Central memory CD8-positive, alpha-beta T cell (primary cell): Measurements from ENCODE around the gene TNNT2.

ENCODE experiments used
- ATAC-seq: fragments of 150-1000 bp; cut with Tn5 transposase; replicated peaks from 2 replicates; pipeline ENCODE4 v1.10.0; 2022; ENCODE audit warnings: mild to moderate bottlenecking, moderate FRiP score, moderate number of reproducible peaks; ENCODE audit not compliant: poor library complexity, severe bottlenecking; ENCODE audit errors: extremely low read depth
- DNase-seq, 2 donors: peaks; one replicate each; pipeline ENCODE4 v3.0.0; 2021; ENCODE audit warnings: low spot score in 2 of 2
- H3K27ac Mint-ChIP-seq: one replicate; pipeline ENCODE4 v1.8.0; 2022; ENCODE audit warnings: low read depth, mild to moderate bottlenecking, moderate library complexity, mixed read lengths
- H3K27me3 Mint-ChIP-seq: one replicate; pipeline ENCODE4 v1.8.0; 2022; ENCODE audit warnings: mixed read lengths
- H3K36me3 Mint-ChIP-seq: one replicate; pipeline ENCODE4 v1.8.0; 2022; ENCODE audit warnings: mild to moderate bottlenecking, moderate library complexity, mixed read lengths; ENCODE audit not compliant: insufficient read depth
- H3K4me1 Mint-ChIP-seq: one replicate; pipeline ENCODE4 v1.8.0; 2022; ENCODE audit warnings: mixed read lengths
- H3K4me3 Mint-ChIP-seq: one replicate; pipeline ENCODE4 v1.8.0; 2022; ENCODE audit warnings: mild to moderate bottlenecking, moderate library complexity, mixed read lengths
- H3K9me3 Mint-ChIP-seq: one replicate; pipeline ENCODE4 v1.8.0; 2022; ENCODE audit warnings: mixed read lengths

The TNNT2 gene

GRCh38 chr1:201357211-201357610, 20.3 kb downstream of the TNNT2 start:
- Mint-ChIP-seq H3K27ac (no peak overlapping the region), H3K9me3 (no peaks in the 10 kb centered on the region), H3K4me1 (no peaks in the 10 kb centered on the region), H3K4me3 (no peak overlapping the region), H3K36me3 (no peaks in the 10 kb centered on the region), H3K27me3 (peaks cover 58% of the 10 kb centered on the region)
- no peak for ATAC-seq
- DNase-seq: no peak

- H3K4me3 Mint-ChIP-seq: no peak overlapping the region
- no peak overlapping the region for H3K27ac Mint-ChIP-seq
- ATAC-seq (no peak), DNase-seq (no peak)
- H3K9me3 Mint-ChIP-seq: no peaks in the 10 kb centered on the region
- peaks cover 57% of the 10 kb centered on the region for H3K27me3 Mint-ChIP-seq
- H3K36me3 Mint-ChIP-seq: no peaks in the 10 kb centered on the region
- no peaks in the 10 kb centered on the region for H3K4me1 Mint-ChIP-seq
Observed at GRCh38 chr1:201356701-201357100, 20.8 kb downstream of the TNNT2 start.

- no peak for DNase-seq
- Mint-ChIP-seq H3K9me3 (no peaks in the 10 kb centered on the region), H3K27ac (no peak overlapping the region), H3K4me3 (no peak overlapping the region), H3K36me3 (no peaks in the 10 kb centered on the region), H3K4me1 (no peaks in the 10 kb centered on the region), H3K27me3 (peaks cover 57% of the 10 kb centered on the region)
- ATAC-seq: no peak
Observed at GRCh38 chr1:201356236-201356635, 21.2 kb downstream of the TNNT2 start.

GRCh38 chr1:201355471-201355870, 22.0 kb downstream of the TNNT2 start:
- Mint-ChIP-seq H3K4me1 (no peaks in the 10 kb centered on the region), H3K27ac (no peak overlapping the region), H3K9me3 (no peaks in the 10 kb centered on the region), H3K36me3 (no peaks in the 10 kb centered on the region), H3K27me3 (peaks cover 57% of the 10 kb centered on the region), H3K4me3 (no peak overlapping the region)
- ATAC-seq (no peak), DNase-seq (no peak)

GRCh38 chr1:201354901-201355295, 22.6 kb downstream of the TNNT2 start:
- Mint-ChIP-seq H3K36me3 (no peaks in the 10 kb centered on the region), H3K4me1 (no peaks in the 10 kb centered on the region), H3K4me3 (no peak overlapping the region), H3K27ac (no peak overlapping the region), H3K9me3 (no peaks in the 10 kb centered on the region), H3K27me3 (peaks cover 58% of the 10 kb centered on the region)
- no peak for DNase-seq
- no peak for ATAC-seq

- Mint-ChIP-seq H3K9me3 (no peaks in the 10 kb centered on the region), H3K27ac (no peak overlapping the region), H3K27me3 (peaks cover 63% of the 10 kb centered on the region), H3K36me3 (no peaks in the 10 kb centered on the region), H3K4me1 (no peaks in the 10 kb centered on the region), H3K4me3 (no peak overlapping the region)
- no peak for DNase-seq
- ATAC-seq: no peak
Observed at GRCh38 chr1:201354151-201354900, 23.2 kb downstream of the TNNT2 start.

GRCh38 chr1:201353186-201353940, 24.1 kb downstream of the TNNT2 start:
- no peak overlapping the region for H3K4me3 Mint-ChIP-seq
- DNase-seq (no peak), ATAC-seq (no peak)
- no peak overlapping the region for H3K27ac Mint-ChIP-seq
- H3K27me3 Mint-ChIP-seq: peaks cover 58% of the 10 kb centered on the region
- H3K4me1 Mint-ChIP-seq: no peaks in the 10 kb centered on the region
- no peaks in the 10 kb centered on the region for H3K9me3 Mint-ChIP-seq
- H3K36me3 Mint-ChIP-seq: no peaks in the 10 kb centered on the region

- H3K27ac Mint-ChIP-seq: no peak overlapping the region
- no peaks in the 10 kb centered on the region for H3K9me3 Mint-ChIP-seq
- no peak overlapping the region for H3K4me3 Mint-ChIP-seq
- peaks cover 56% of the 10 kb centered on the region for H3K27me3 Mint-ChIP-seq
- no peaks in the 10 kb centered on the region for H3K4me1 Mint-ChIP-seq
- DNase-seq: no peak
- ATAC-seq: no peak
- H3K36me3 Mint-ChIP-seq: no peaks in the 10 kb centered on the region
Observed at GRCh38 chr1:201351617-201352016, 25.9 kb downstream of the TNNT2 start.

- Mint-ChIP-seq H3K36me3 (no peaks in the 10 kb centered on the region), H3K27me3 (peaks cover 55% of the 10 kb centered on the region), H3K9me3 (no peaks in the 10 kb centered on the region), H3K4me3 (no peak overlapping the region), H3K4me1 (no peaks in the 10 kb centered on the region), H3K27ac (no peak overlapping the region)
- ATAC-seq (no peak), DNase-seq (no peak)
Observed at GRCh38 chr1:201350884-201351283, 26.6 kb downstream of the TNNT2 start.

GRCh38 chr1:201350361-201350725, 27.1 kb downstream of the TNNT2 start:
- H3K27me3 Mint-ChIP-seq: peaks cover 49% of the 10 kb centered on the region
- H3K4me1 Mint-ChIP-seq: no peaks in the 10 kb centered on the region
- H3K27ac Mint-ChIP-seq: no peak overlapping the region
- DNase-seq (no peak), ATAC-seq (no peak)
- no peaks in the 10 kb centered on the region for H3K36me3 Mint-ChIP-seq
- H3K4me3 Mint-ChIP-seq: no peak overlapping the region
- no peaks in the 10 kb centered on the region for H3K9me3 Mint-ChIP-seq

- no peak for DNase-seq
- H3K36me3 Mint-ChIP-seq: peaks cover 3% of the 10 kb centered on the region
- peaks cover 38% of the 10 kb centered on the region for H3K27me3 Mint-ChIP-seq
- no peak overlapping the region for H3K4me3 Mint-ChIP-seq
- no peaks in the 10 kb centered on the region for H3K4me1 Mint-ChIP-seq
- no peaks in the 10 kb centered on the region for H3K9me3 Mint-ChIP-seq
- ATAC-seq: no peak
- H3K27ac Mint-ChIP-seq: no peak overlapping the region
Observed at GRCh38 chr1:201349092-201349491, 28.4 kb downstream of the TNNT2 start.

GRCh38 chr1:201348211-201348566, 29.3 kb downstream of the TNNT2 start:
- H3K36me3 Mint-ChIP-seq: peaks cover 3% of the 10 kb centered on the region
- ATAC-seq: no peak

GRCh38 chr1:201347498-201348210, 29.8 kb downstream of the TNNT2 start:
- no peak overlapping the region for H3K27ac Mint-ChIP-seq
- no peaks in the 10 kb centered on the region for H3K9me3 Mint-ChIP-seq
- H3K4me1 Mint-ChIP-seq: no peaks in the 10 kb centered on the region
- H3K36me3 Mint-ChIP-seq: peaks cover 3% of the 10 kb centered on the region
- no peak overlapping the region for H3K4me3 Mint-ChIP-seq
- no peak for DNase-seq
- no peak for ATAC-seq
- H3K27me3 Mint-ChIP-seq: peaks cover 36% of the 10 kb centered on the region

More at GRCh38 chr1:201348211-201348566, 29.3 kb downstream of the TNNT2 start:
- DNase-seq: no peak
- Mint-ChIP-seq H3K9me3 (no peaks in the 10 kb centered on the region), H3K27me3 (peaks cover 36% of the 10 kb centered on the region), H3K27ac (no peak overlapping the region), H3K4me3 (no peak overlapping the region), H3K4me1 (no peaks in the 10 kb centered on the region)
